Stimulated activated CD8-positive, alpha-beta memory T cell treated with anti-CD3 and anti-CD28 coated beads, Interleukin-15, amount 100 ng/mL, for 48 hours (primary cell): ENCODE results near the gene DPP8.
"Not testable (repeated sequence)": the region's sequence is repeated elsewhere in the genome, so short reads cannot be mapped to it uniquely, and the experiment has no call there.

ENCODE experiments used
- DNase-seq, 2 donors: peaks; one replicate each; pipeline ENCODE4 v3.0.0-alpha.2; 2020; ENCODE audit warnings: low read depth in 2 of 2

The DPP8 gene

GRCh38 chr15:65516997-65517865, at the start of gene DPP8:
Gene DPP8 (minus strand): TSS chr15:65517689. CDS start chr15:65512553, 5,136 bp downstream.
- peak; percentile 91 to 92 for DNase-seq

GRCh38 chr15:65561934-65562333, 44.4 kb upstream of the DPP8 start:
- DNase-seq: no peak

- no peak for DNase-seq
Measured at GRCh38 chr15:65559941-65560340, 42.5 kb upstream of the DPP8 start.

GRCh38 chr15:65558997-65559760, 41.7 kb upstream of the DPP8 start:
- DNase-seq: no peak

- no peak for DNase-seq
Measured at GRCh38 chr15:65558336-65558735, 40.8 kb upstream of the DPP8 start.

- no peak for DNase-seq
Measured at GRCh38 chr15:65556622-65557021, 39.1 kb upstream of the DPP8 start.

GRCh38 chr15:65553691-65554090, 36.2 kb upstream of the DPP8 start:
- no peak for DNase-seq

- not testable (repeated sequence) for DNase-seq
Measured at GRCh38 chr15:65552851-65553250, 35.4 kb upstream of the DPP8 start.

- no peak for DNase-seq
Measured at GRCh38 chr15:65551183-65551582, 33.7 kb upstream of the DPP8 start.

GRCh38 chr15:65550681-65551098, 33.2 kb upstream of the DPP8 start:
- DNase-seq: no peak

- not testable (repeated sequence) for DNase-seq
Measured at GRCh38 chr15:65549288-65549687, 31.8 kb upstream of the DPP8 start.

- no peak for DNase-seq
Measured at GRCh38 chr15:65547841-65548240, 30.4 kb upstream of the DPP8 start.

- no peak for DNase-seq
Measured at GRCh38 chr15:65541231-65541820, 23.8 kb upstream of the DPP8 start.

- DNase-seq: no peak
Measured at GRCh38 chr15:65540314-65540713, 22.8 kb upstream of the DPP8 start.

GRCh38 chr15:65535192-65535591, 17.7 kb upstream of the DPP8 start:
- DNase-seq: no peak

- no peak for DNase-seq
Measured at GRCh38 chr15:65533057-65533756, 15.7 kb upstream of the DPP8 start.

- no peak for DNase-seq
Measured at GRCh38 chr15:65532738-65533051, 15.2 kb upstream of the DPP8 start.

GRCh38 chr15:65530318-65531111, 13.0 kb upstream of the DPP8 start, which contains the start of gene HACD3:
Gene HACD3 (plus strand): TSS chr15:65530463. CDS start chr15:65530632, 169 bp downstream.
- peak; percentile 87 to 90 for DNase-seq

GRCh38 chr15:65529762-65530317, 12.4 kb upstream of the DPP8 start:
- no peak for DNase-seq

- no peak for DNase-seq
Measured at GRCh38 chr15:65528461-65529060, 11.1 kb upstream of the DPP8 start.
